ENCODE results near the gene MACC1. TPM values are rescaled to one million over a fixed set of nuclear protein-coding genes. Genes with fewer than 3 reads are reported as not detected.

The MACC1 gene
- total RNA-seq, 1 experiment from 2014 or later, result 190 TPM

- intact Hi-C loops (cut with micrococcal nuclease; ENCODE audit: unreplicated experiment), result no loop called here
- peaks cover 5% of the 10 kb centered on the region for H3K36me3 Mint-ChIP-seq (ENCODE audit: insufficient read depth, unreplicated experiment)
- no peak overlapping the region for H3K4me3 Mint-ChIP-seq (ENCODE audit: low read depth, unreplicated experiment)
- no peaks in the 10 kb centered on the region for H3K27me3 Mint-ChIP-seq (ENCODE audit: unreplicated experiment)
- BruUV-seq (replicated peaks), result no TSS peak
- H3K9me3 Mint-ChIP-seq (ENCODE audit: low read depth, unreplicated experiment), result no peaks in the 10 kb centered on the region
- H3K4me1 Mint-ChIP-seq (ENCODE audit: low read depth, unreplicated experiment), result no peaks in the 10 kb centered on the region
- TF ChIP-seq, protein P1, sequence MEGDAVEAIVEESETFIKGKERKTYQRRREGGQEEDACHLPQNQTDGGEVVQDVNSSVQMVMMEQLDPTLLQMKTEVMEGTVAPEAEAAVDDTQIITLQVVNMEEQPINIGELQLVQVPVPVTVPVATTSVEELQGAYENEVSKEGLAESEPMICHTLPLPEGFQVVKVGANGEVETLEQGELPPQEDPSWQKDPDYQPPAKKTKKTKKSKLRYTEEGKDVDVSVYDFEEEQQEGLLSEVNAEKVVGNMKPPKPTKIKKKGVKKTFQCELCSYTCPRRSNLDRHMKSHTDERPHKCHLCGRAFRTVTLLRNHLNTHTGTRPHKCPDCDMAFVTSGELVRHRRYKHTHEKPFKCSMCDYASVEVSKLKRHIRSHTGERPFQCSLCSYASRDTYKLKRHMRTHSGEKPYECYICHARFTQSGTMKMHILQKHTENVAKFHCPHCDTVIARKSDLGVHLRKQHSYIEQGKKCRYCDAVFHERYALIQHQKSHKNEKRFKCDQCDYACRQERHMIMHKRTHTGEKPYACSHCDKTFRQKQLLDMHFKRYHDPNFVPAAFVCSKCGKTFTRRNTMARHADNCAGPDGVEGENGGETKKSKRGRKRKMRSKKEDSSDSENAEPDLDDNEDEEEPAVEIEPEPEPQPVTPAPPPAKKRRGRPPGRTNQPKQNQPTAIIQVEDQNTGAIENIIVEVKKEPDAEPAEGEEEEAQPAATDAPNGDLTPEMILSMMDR (IDR thresholded peaks at IDR 0.05; ENCODE audit: unreplicated experiment), result no peak
- CTCF ChIA-PET, result no interaction called here
- H3K27ac Mint-ChIP-seq (ENCODE audit: unreplicated experiment), result no peak overlapping the region
- DNase-seq, result no peak
Observed at GRCh38 chr7:20104696-20105095, 112.5 kb downstream of the MACC1 start.

GRCh38 chr7:20102982-20103381, 114.2 kb downstream of the MACC1 start:
- no peaks in the 10 kb centered on the region for H3K4me1 Mint-ChIP-seq (ENCODE audit: low read depth, unreplicated experiment)
- no TSS peak for BruUV-seq (replicated peaks)
- H3K27ac Mint-ChIP-seq (ENCODE audit: unreplicated experiment), result peak overlapping the region; percentile 1
- no peak for DNase-seq
- no peak overlapping the region for H3K4me3 Mint-ChIP-seq (ENCODE audit: low read depth, unreplicated experiment)
- CTCF ChIA-PET, result interaction anchor here (0.5 kb wide), 1 partner anchor 608 kb away, joined by 3 read pairs; no protein-coding TSS in a partner anchor
- H3K27me3 Mint-ChIP-seq (ENCODE audit: unreplicated experiment), result no peaks in the 10 kb centered on the region
- H3K36me3 Mint-ChIP-seq (ENCODE audit: insufficient read depth, unreplicated experiment), result peaks cover 5% of the 10 kb centered on the region
- intact Hi-C loops (cut with micrococcal nuclease; ENCODE audit: unreplicated experiment), result no loop called here
- no peaks in the 10 kb centered on the region for H3K9me3 Mint-ChIP-seq (ENCODE audit: low read depth, unreplicated experiment)
- TF ChIP-seq, protein P1 (IDR thresholded peaks at IDR 0.05; ENCODE audit: unreplicated experiment), result no peak

GRCh38 chr7:20095862-20096261, 121.3 kb downstream of the MACC1 start:
- CTCF ChIA-PET, result interaction anchor here (0.5 to 0.6 kb wide), 2 partner anchors 75 to 301 kb away, joined by 3 read pairs; no protein-coding TSS in a partner anchor
- DNase-seq, result no peak
- Mint-ChIP-seq H3K36me3 (ENCODE audit: insufficient read depth, unreplicated experiment) (no peaks in the 10 kb centered on the region), H3K9me3 (ENCODE audit: low read depth, unreplicated experiment) (peaks cover 3% of the 10 kb centered on the region), H3K27ac (ENCODE audit: unreplicated experiment) (no peak overlapping the region), H3K4me3 (ENCODE audit: low read depth, unreplicated experiment) (no peak overlapping the region), H3K27me3 (ENCODE audit: unreplicated experiment) (no peaks in the 10 kb centered on the region), H3K4me1 (ENCODE audit: low read depth, unreplicated experiment) (no peaks in the 10 kb centered on the region)
- intact Hi-C loops (cut with micrococcal nuclease; ENCODE audit: unreplicated experiment), result no loop called here
- TF ChIP-seq, protein P1 (IDR thresholded peaks at IDR 0.05; ENCODE audit: unreplicated experiment), result no peak
- BruUV-seq (replicated peaks), result no TSS peak

DNA sequence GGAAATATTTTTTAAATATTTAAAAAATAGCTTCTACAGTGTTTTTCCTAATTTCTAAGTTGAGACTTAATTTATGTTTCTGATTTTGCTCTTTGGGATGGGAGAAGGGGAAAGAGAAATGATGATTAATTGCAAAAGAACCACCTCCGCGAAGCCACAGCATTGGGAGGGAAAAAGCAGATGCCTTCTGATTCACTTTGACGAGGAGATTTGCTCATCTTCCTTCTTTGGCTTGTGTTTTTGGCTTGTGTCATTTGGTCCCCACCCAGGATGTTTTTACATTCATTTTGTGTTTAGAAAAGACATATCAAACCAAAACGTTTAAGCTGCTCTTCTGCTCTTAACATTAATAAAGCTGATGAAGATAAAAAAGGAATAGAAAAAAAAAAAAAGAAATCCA, 121.7 kb downstream of the MACC1 start:
- intact Hi-C loops (cut with micrococcal nuclease; ENCODE audit: unreplicated experiment), result no loop called here
- CTCF ChIA-PET, result interaction anchor here (0.5 to 0.6 kb wide), 2 partner anchors 76 to 301 kb away, joined by 3 read pairs; no protein-coding TSS in a partner anchor
- H3K4me1 Mint-ChIP-seq (ENCODE audit: low read depth, unreplicated experiment), result no peaks in the 10 kb centered on the region
- no peaks in the 10 kb centered on the region for H3K27me3 Mint-ChIP-seq (ENCODE audit: unreplicated experiment)
- no peaks in the 10 kb centered on the region for H3K36me3 Mint-ChIP-seq (ENCODE audit: insufficient read depth, unreplicated experiment)
- no peak overlapping the region for H3K4me3 Mint-ChIP-seq (ENCODE audit: low read depth, unreplicated experiment)
- TF ChIP-seq, protein P1 (IDR thresholded peaks at IDR 0.05; ENCODE audit: unreplicated experiment), result no peak
- H3K9me3 Mint-ChIP-seq (ENCODE audit: low read depth, unreplicated experiment), result peaks cover 3% of the 10 kb centered on the region
- H3K27ac Mint-ChIP-seq (ENCODE audit: unreplicated experiment), result no peak overlapping the region
- no TSS peak for BruUV-seq (replicated peaks)
- no peak for DNase-seq
